Epithelial cell of esophagus (primary cell): ENCODE measurements around the gene UGT2B11.
A peak's percentile ranks its signal among the peaks of the same experiment; 100 is the strongest.
"Not testable (repeated sequence)": the region's sequence is repeated elsewhere in the genome, so short reads cannot be mapped to it uniquely, and the experiment has no call there.

Experiments
- DNase-seq: peaks from one replicate; pipeline ENCODE4 v3.0.0; 2010; ENCODE audit warnings: low read depth
- H3K4me3 ChIP-seq: 2 replicates; pipeline ENCODE4 v1.5.1; 2011; ENCODE audit warnings: mild to moderate bottlenecking, low read length, control low read depth
- CTCF ChIP-seq: IDR thresholded peaks from 2 replicates; pipeline ENCODE4 v1.5.1; 2011; ENCODE audit warnings: low read depth, mild to moderate bottlenecking, low read length, control low read depth, inconsistent platforms; ENCODE audit not compliant: insufficient read depth; ENCODE audit errors: missing control alignments

Gene UGT2B11

GRCh38 chr4:69214716-69215115 lies at the start of gene UGT2B11:
Gene UGT2B11 (minus strand): TSS chr4:69214748. CDS start chr4:69214722, 26 bp downstream.
- no peak for DNase-seq
- no peak for TF ChIP-seq CTCF
- H3K4me3 ChIP-seq = no peak within 1 kb of the TSS

GRCh38 chr4:69253147-69253772 lies 38.7 kb upstream of the UGT2B11 start:
- H3K4me3 ChIP-seq, DNase-seq: not testable (repeated sequence)

- not testable (repeated sequence) for H3K4me3 ChIP-seq, DNase-seq
Measured at GRCh38 chr4:69250884-69251283, 36.3 kb upstream of the UGT2B11 start.

GRCh38 chr4:69242562-69243240 lies 28.2 kb upstream of the UGT2B11 start:
- not testable (repeated sequence) for H3K4me3 ChIP-seq, DNase-seq

GRCh38 chr4:69241746-69242145 lies 27.2 kb upstream of the UGT2B11 start:
- H3K4me3 ChIP-seq, DNase-seq: not testable (repeated sequence)

- not testable (repeated sequence) for DNase-seq, H3K4me3 ChIP-seq
Measured at GRCh38 chr4:69240787-69241186, 26.2 kb upstream of the UGT2B11 start.

- no peak overlapping the region for H3K4me3 ChIP-seq
- no peak for TF ChIP-seq CTCF
- DNase-seq = peak; percentile 27
Measured at GRCh38 chr4:69239557-69240168, 25.1 kb upstream of the UGT2B11 start.

- no peak for TF ChIP-seq CTCF
- no peak for DNase-seq
- no peak overlapping the region for H3K4me3 ChIP-seq
Measured at GRCh38 chr4:69239092-69239491, 24.5 kb upstream of the UGT2B11 start.

- H3K4me3 ChIP-seq = no peak overlapping the region
- no peak for TF ChIP-seq CTCF
- DNase-seq = no peak
Measured at GRCh38 chr4:69224891-69225290, 10.3 kb upstream of the UGT2B11 start.

GRCh38 chr4:69223277-69223676 lies 8.7 kb upstream of the UGT2B11 start:
- H3K4me3 ChIP-seq, DNase-seq: not testable (repeated sequence)

GRCh38 chr4:69218491-69218890 lies 3.9 kb upstream of the UGT2B11 start:
- not testable (repeated sequence) for H3K4me3 ChIP-seq, DNase-seq
